NCI-H2227 treated with DMSO at 0.1 percent for 48 hours (cell line): ENCODE data around the gene NFKBIA.
"Not testable (repeated sequence)": the region's sequence is repeated elsewhere in the genome, so short reads cannot be mapped to it uniquely, and the experiment has no call there.

Source experiments
- DNase-seq: peaks from one replicate; lab custom pipeline; 2025; lab: John Stamatoyannopoulos, UW

NFKBIA gene

GRCh38 chr14:35404449-35405303 is at the start of gene NFKBIA:
Gene NFKBIA, minus strand, starts transcription at chr14:35404749. Its CDS starts 105 bp downstream, at chr14:35404644.
- DNase-seq, result peak; percentile 93

- no peak for DNase-seq
Measured at GRCh38 chr14:35446450-35446849, 41.9 kb upstream of the NFKBIA start.

- no peak for DNase-seq
Measured at GRCh38 chr14:35444104-35444503, 39.6 kb upstream of the NFKBIA start.

GRCh38 chr14:35441160-35441559 is 36.6 kb upstream of the NFKBIA start:
- DNase-seq, result no peak

GRCh38 chr14:35438910-35439713 is 34.6 kb upstream of the NFKBIA start:
- no peak for DNase-seq

GRCh38 chr14:35438492-35438891 is 33.9 kb upstream of the NFKBIA start:
- not testable (repeated sequence) for DNase-seq

- no peak for DNase-seq
Measured at GRCh38 chr14:35435177-35435576, 30.6 kb upstream of the NFKBIA start.

- DNase-seq, result no peak
Measured at GRCh38 chr14:35433826-35434225, 29.3 kb upstream of the NFKBIA start.

GRCh38 chr14:35430459-35431199 is 26.1 kb upstream of the NFKBIA start:
- no peak for DNase-seq

- DNase-seq, result no peak
Measured at GRCh38 chr14:35429951-35430350, 25.4 kb upstream of the NFKBIA start.

GRCh38 chr14:35425850-35426249 is 21.3 kb upstream of the NFKBIA start:
- DNase-seq, result no peak

- no peak for DNase-seq
Measured at GRCh38 chr14:35423621-35424020, 19.1 kb upstream of the NFKBIA start.

GRCh38 chr14:35420036-35420811 is 15.7 kb upstream of the NFKBIA start:
- DNase-seq, result no peak

GRCh38 chr14:35419429-35419841 is 14.9 kb upstream of the NFKBIA start:
- no peak for DNase-seq

GRCh38 chr14:35418093-35418492 is 13.5 kb upstream of the NFKBIA start:
- DNase-seq, result no peak

GRCh38 chr14:35416108-35416750 is 11.7 kb upstream of the NFKBIA start:
- no peak for DNase-seq

- DNase-seq, result no peak
Measured at GRCh38 chr14:35414365-35414764, 9.8 kb upstream of the NFKBIA start.

- no peak for DNase-seq
Measured at GRCh38 chr14:35412272-35413056, 7.9 kb upstream of the NFKBIA start.

- DNase-seq, result no peak
Measured at GRCh38 chr14:35410858-35411257, 6.3 kb upstream of the NFKBIA start.

GRCh38 chr14:35409595-35409994 is 5.0 kb upstream of the NFKBIA start:
- DNase-seq, result no peak
